ENCODE measurements around the gene SH3RF3.

GRCh38 chr2:109421101-109421500, 292.1 kb downstream of the SH3RF3 start:
- TF ChIP-seq CEBPB (IDR thresholded peaks at IDR 0.05; ENCODE audit: low read depth) = no peak
- TF ChIP-seq POLR2A (IDR thresholded peaks at IDR 0.05; ENCODE audit: borderline replicate concordance, extremely low read depth, insufficient read depth, insufficient read length) = no peak
- TF ChIP-seq, protein P1, sequence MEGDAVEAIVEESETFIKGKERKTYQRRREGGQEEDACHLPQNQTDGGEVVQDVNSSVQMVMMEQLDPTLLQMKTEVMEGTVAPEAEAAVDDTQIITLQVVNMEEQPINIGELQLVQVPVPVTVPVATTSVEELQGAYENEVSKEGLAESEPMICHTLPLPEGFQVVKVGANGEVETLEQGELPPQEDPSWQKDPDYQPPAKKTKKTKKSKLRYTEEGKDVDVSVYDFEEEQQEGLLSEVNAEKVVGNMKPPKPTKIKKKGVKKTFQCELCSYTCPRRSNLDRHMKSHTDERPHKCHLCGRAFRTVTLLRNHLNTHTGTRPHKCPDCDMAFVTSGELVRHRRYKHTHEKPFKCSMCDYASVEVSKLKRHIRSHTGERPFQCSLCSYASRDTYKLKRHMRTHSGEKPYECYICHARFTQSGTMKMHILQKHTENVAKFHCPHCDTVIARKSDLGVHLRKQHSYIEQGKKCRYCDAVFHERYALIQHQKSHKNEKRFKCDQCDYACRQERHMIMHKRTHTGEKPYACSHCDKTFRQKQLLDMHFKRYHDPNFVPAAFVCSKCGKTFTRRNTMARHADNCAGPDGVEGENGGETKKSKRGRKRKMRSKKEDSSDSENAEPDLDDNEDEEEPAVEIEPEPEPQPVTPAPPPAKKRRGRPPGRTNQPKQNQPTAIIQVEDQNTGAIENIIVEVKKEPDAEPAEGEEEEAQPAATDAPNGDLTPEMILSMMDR (IDR thresholded peaks at IDR 0.05 in 2 of 3, conservative IDR thresholded peaks at IDR 0.05 in 1 of 3; ENCODE audit: borderline replicate concordance in 1 of 3, insufficient read depth in 1 of 3, low read depth in 2 of 3, low read length in 2 of 3) = no peak
- TF ChIP-seq SIN3A (IDR thresholded peaks at IDR 0.05; ENCODE audit: low read depth) = no peak
- TF ChIP-seq, protein P2, sequence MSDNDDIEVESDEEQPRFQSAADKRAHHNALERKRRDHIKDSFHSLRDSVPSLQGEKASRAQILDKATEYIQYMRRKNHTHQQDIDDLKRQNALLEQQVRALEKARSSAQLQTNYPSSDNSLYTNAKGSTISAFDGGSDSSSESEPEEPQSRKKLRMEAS (IDR thresholded peaks at IDR 0.05) = no peak
- TF ChIP-seq RAD21 (IDR thresholded peaks at IDR 0.05; ENCODE audit: low read depth) = no peak
- no peak for TF ChIP-seq POLR2AphosphoS5 (IDR thresholded peaks at IDR 0.05; ENCODE audit: low read depth, low read length)

Measured in HCT116 (cell line).